ENCODE results near the gene CENPB.
A peak's percentile ranks its signal among the peaks of the same experiment; 100 is the strongest.

Gene CENPB

DNA sequence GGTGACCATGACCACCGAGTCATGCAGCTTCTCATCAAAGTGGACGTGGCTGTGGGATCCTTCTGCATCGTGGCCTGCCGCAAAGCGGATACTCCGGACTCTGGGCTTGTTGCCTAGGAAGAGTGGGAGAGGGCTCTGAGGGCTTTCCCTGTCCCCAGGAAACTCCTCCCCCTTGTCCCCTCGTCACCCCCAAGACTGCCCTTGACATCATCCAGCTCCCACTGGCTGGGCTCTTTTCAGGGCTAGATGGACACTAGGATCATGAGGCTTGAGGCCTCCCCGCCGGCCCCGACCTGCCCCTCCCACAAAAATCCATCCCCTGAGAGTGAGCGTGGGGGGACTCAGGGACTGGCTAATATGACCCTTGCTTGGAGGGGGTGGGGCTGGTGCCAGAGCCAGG is 28.0 kb downstream of the CENPB start:
- Histone ChIP-seq H3K27me3 (replicated peaks; ENCODE audit: control insufficient read depth, insufficient read depth, low read length, poor library complexity, severe bottlenecking) (no peaks in the 10 kb centered on the region), H3K27ac (ENCODE audit: insufficient read depth, low read length, poor library complexity, severe bottlenecking) (no peak overlapping the region), H3K4me1 (ENCODE audit: control insufficient read depth, insufficient read depth, low read length, poor library complexity, severe bottlenecking) (no peaks in the 10 kb centered on the region), H3K4me3 (ENCODE audit: insufficient read depth, low read depth, low read length, poor library complexity, severe bottlenecking) (no peak overlapping the region), H3K36me3 (ENCODE audit: control insufficient read depth, insufficient read depth, low read length) (no peaks in the 10 kb centered on the region), H3K9me3 (ENCODE audit: control insufficient read depth, low read length) (no peaks in the 10 kb centered on the region)
- no peak for DNase-seq

GRCh38 chr20:3757268-3757667 is 29.3 kb downstream of the CENPB start:
- H3K27ac ChIP-seq (ENCODE audit: insufficient read depth, low read length, poor library complexity, severe bottlenecking), result no peak overlapping the region
- H3K27me3 ChIP-seq (replicated peaks; ENCODE audit: control insufficient read depth, insufficient read depth, low read length, poor library complexity, severe bottlenecking), result no peaks in the 10 kb centered on the region
- no peaks in the 10 kb centered on the region for H3K4me1 ChIP-seq (ENCODE audit: control insufficient read depth, insufficient read depth, low read length, poor library complexity, severe bottlenecking)
- no peaks in the 10 kb centered on the region for H3K9me3 ChIP-seq (ENCODE audit: control insufficient read depth, low read length)
- H3K36me3 ChIP-seq (ENCODE audit: control insufficient read depth, insufficient read depth, low read length), result no peaks in the 10 kb centered on the region
- H3K4me3 ChIP-seq (ENCODE audit: insufficient read depth, low read depth, low read length, poor library complexity, severe bottlenecking), result no peak overlapping the region
- DNase-seq, result no peak

DNA sequence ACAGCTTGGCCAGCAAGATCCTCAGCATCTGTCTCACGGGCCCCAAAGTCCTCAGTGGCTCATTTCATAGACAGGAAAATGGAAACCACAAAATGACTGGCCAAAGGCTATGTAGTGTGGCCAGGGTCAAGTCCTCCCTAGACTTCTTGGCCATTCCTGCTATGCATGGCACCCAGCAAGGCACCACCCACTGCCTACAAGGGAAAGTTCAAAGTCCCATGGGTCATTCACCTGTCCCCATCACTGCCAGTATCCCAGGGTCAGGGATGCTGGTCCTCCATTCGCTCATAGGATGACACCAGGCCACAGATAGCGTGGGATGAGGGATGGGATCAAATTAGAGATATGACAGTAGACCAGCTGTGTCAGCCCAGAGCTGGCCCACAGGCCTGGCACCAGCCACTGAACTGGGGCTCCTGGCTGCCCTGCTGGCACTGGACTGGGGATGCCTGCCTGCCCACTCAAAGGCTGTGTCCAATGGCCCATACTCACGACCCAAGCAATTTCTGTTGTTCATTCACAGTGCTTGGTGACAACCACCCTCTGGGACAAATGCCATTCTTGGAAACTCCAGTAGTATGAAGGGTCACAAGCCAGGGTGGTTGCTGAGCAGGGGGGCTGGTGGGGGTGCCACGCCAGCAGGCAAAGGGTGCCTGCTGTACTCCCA is 30.6 kb downstream of the CENPB start:
- no peaks in the 10 kb centered on the region for H3K36me3 ChIP-seq (ENCODE audit: control insufficient read depth, insufficient read depth, low read length)
- no peak overlapping the region for H3K4me3 ChIP-seq (ENCODE audit: insufficient read depth, low read depth, low read length, poor library complexity, severe bottlenecking)
- H3K4me1 ChIP-seq (ENCODE audit: control insufficient read depth, insufficient read depth, low read length, poor library complexity, severe bottlenecking), result no peaks in the 10 kb centered on the region
- H3K9me3 ChIP-seq (ENCODE audit: control insufficient read depth, low read length), result no peaks in the 10 kb centered on the region
- no peaks in the 10 kb centered on the region for H3K27me3 ChIP-seq (replicated peaks; ENCODE audit: control insufficient read depth, insufficient read depth, low read length, poor library complexity, severe bottlenecking)
- DNase-seq, result no peak
- no peak overlapping the region for H3K27ac ChIP-seq (ENCODE audit: insufficient read depth, low read length, poor library complexity, severe bottlenecking)

DNA sequence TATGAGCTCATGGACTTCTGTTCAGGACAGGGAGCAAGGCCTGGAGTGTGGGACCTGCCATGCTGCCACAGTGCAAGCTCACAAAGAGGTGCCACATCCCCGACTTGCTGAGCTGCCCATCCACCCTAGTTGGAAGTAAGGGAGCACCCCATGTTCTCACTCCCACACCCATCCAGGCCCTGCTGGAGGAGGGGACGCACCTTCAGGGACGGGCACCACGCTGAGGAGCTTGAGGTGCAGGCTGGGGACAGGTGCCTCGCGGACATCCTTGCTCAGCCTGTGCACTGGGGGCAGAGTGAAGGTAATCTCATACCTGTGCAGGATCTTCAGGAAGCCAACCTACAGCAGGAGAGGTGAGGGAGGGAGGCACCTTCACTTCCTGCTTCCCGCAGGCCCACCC is 31.3 kb downstream of the CENPB start:
- Histone ChIP-seq H3K36me3 (ENCODE audit: control insufficient read depth, insufficient read depth, low read length) (no peaks in the 10 kb centered on the region), H3K9me3 (ENCODE audit: control insufficient read depth, low read length) (no peaks in the 10 kb centered on the region), H3K27ac (ENCODE audit: insufficient read depth, low read length, poor library complexity, severe bottlenecking) (no peak overlapping the region), H3K4me1 (ENCODE audit: control insufficient read depth, insufficient read depth, low read length, poor library complexity, severe bottlenecking) (no peaks in the 10 kb centered on the region), H3K4me3 (ENCODE audit: insufficient read depth, low read depth, low read length, poor library complexity, severe bottlenecking) (no peak overlapping the region), H3K27me3 (replicated peaks; ENCODE audit: control insufficient read depth, insufficient read depth, low read length, poor library complexity, severe bottlenecking) (no peaks in the 10 kb centered on the region)
- DNase-seq, result no peak

GRCh38 chr20:3754276-3754630 is 32.3 kb downstream of the CENPB start:
- H3K9me3 ChIP-seq (ENCODE audit: control insufficient read depth, low read length), result no peaks in the 10 kb centered on the region
- no peak for DNase-seq
- H3K27ac ChIP-seq (ENCODE audit: insufficient read depth, low read length, poor library complexity, severe bottlenecking), result no peak overlapping the region
- no peaks in the 10 kb centered on the region for H3K4me1 ChIP-seq (ENCODE audit: control insufficient read depth, insufficient read depth, low read length, poor library complexity, severe bottlenecking)
- no peaks in the 10 kb centered on the region for H3K27me3 ChIP-seq (replicated peaks; ENCODE audit: control insufficient read depth, insufficient read depth, low read length, poor library complexity, severe bottlenecking)
- no peak overlapping the region for H3K4me3 ChIP-seq (ENCODE audit: insufficient read depth, low read depth, low read length, poor library complexity, severe bottlenecking)
- H3K36me3 ChIP-seq (ENCODE audit: control insufficient read depth, insufficient read depth, low read length), result no peaks in the 10 kb centered on the region

DNA sequence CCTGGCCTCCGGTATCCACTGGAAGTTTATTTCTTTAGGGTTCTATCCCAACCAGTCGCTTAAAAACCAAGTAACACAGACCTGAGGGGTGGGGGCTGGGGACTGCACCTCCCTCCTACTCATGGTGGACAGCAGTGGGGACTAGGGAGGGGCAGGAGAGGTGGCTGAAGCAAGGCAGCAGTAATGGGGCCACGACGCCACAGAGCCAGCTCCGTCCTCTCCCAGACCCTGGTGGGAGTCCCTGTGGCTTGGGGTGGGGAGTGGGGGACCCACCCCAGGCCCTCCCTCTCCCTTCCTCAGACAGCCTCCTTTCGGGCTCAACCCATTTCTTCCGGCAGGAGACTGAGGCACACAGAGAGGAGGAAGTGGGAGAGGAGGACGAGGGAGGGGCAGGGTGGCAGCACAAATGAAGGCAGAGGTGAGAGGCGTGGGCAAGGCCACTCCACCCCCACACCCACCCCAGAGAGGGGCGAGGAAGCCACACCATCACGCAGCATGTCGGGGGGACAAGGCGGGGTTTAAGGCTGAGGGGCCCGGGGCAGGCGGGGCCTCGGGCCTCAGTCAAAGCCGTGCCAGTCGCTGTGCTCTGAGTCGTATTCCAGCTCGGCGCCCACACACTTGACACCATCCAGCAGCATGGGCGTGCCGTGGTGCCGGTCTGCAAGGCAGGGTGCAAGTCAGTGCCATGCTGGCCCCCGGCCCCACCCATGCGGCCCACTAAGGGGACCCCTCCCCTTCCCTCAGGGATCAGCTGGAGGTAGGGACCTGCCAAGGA is 32.9 kb downstream of the CENPB start:
- Histone ChIP-seq H3K27me3 (replicated peaks; ENCODE audit: control insufficient read depth, insufficient read depth, low read length, poor library complexity, severe bottlenecking) (no peaks in the 10 kb centered on the region), H3K27ac (ENCODE audit: insufficient read depth, low read length, poor library complexity, severe bottlenecking) (no peak overlapping the region), H3K36me3 (ENCODE audit: control insufficient read depth, insufficient read depth, low read length) (no peaks in the 10 kb centered on the region), H3K9me3 (ENCODE audit: control insufficient read depth, low read length) (no peaks in the 10 kb centered on the region), H3K4me3 (ENCODE audit: insufficient read depth, low read depth, low read length, poor library complexity, severe bottlenecking) (no peak overlapping the region), H3K4me1 (ENCODE audit: control insufficient read depth, insufficient read depth, low read length, poor library complexity, severe bottlenecking) (no peaks in the 10 kb centered on the region)
- no peak for DNase-seq

DNA sequence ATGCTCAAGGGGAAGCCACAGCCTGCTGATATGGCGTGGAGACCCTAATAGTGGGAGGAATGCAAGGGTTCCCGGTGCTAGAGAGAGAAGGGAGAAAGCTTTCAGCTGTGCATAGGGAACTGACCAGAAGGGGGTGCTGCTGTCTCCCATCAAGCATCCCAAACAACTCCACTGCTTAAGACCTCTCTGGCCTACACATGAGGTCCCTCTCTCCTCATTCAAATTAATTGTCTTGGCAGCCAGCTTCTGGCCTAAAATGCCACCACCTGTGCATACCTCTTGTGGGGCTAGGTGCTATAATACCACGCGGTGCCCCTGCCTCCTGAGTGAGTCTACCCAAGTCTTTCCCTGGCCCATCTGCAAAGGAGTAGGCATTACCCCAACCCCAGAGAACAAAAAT is 33.4 kb downstream of the CENPB start:
- H3K4me3 ChIP-seq (ENCODE audit: insufficient read depth, low read depth, low read length, poor library complexity, severe bottlenecking), result no peak overlapping the region
- H3K36me3 ChIP-seq (ENCODE audit: control insufficient read depth, insufficient read depth, low read length), result no peaks in the 10 kb centered on the region
- no peaks in the 10 kb centered on the region for H3K9me3 ChIP-seq (ENCODE audit: control insufficient read depth, low read length)
- no peaks in the 10 kb centered on the region for H3K27me3 ChIP-seq (replicated peaks; ENCODE audit: control insufficient read depth, insufficient read depth, low read length, poor library complexity, severe bottlenecking)
- H3K4me1 ChIP-seq (ENCODE audit: control insufficient read depth, insufficient read depth, low read length, poor library complexity, severe bottlenecking), result no peaks in the 10 kb centered on the region
- no peak overlapping the region for H3K27ac ChIP-seq (ENCODE audit: insufficient read depth, low read length, poor library complexity, severe bottlenecking)
- DNase-seq, result peak in 2 of 3 donors; percentile 25 to 52

- no peak for DNase-seq
- Histone ChIP-seq H3K27me3 (replicated peaks; ENCODE audit: control insufficient read depth, insufficient read depth, low read length, poor library complexity, severe bottlenecking) (no peaks in the 10 kb centered on the region), H3K4me1 (ENCODE audit: control insufficient read depth, insufficient read depth, low read length, poor library complexity, severe bottlenecking) (no peaks in the 10 kb centered on the region), H3K9me3 (ENCODE audit: control insufficient read depth, low read length) (no peaks in the 10 kb centered on the region), H3K27ac (ENCODE audit: insufficient read depth, low read length, poor library complexity, severe bottlenecking) (no peak overlapping the region), H3K4me3 (ENCODE audit: insufficient read depth, low read depth, low read length, poor library complexity, severe bottlenecking) (peak overlapping the region; percentile 35), H3K36me3 (ENCODE audit: control insufficient read depth, insufficient read depth, low read length) (no peaks in the 10 kb centered on the region)
These were observed 34.2 kb downstream of the CENPB start for GRCh38 chr20:3752386-3752759.

- Histone ChIP-seq H3K27ac (ENCODE audit: insufficient read depth, low read length, poor library complexity, severe bottlenecking) (no peak overlapping the region), H3K4me1 (ENCODE audit: control insufficient read depth, insufficient read depth, low read length, poor library complexity, severe bottlenecking) (no peaks in the 10 kb centered on the region), H3K27me3 (replicated peaks; ENCODE audit: control insufficient read depth, insufficient read depth, low read length, poor library complexity, severe bottlenecking) (no peaks in the 10 kb centered on the region), H3K9me3 (ENCODE audit: control insufficient read depth, low read length) (no peaks in the 10 kb centered on the region), H3K36me3 (ENCODE audit: control insufficient read depth, insufficient read depth, low read length) (no peaks in the 10 kb centered on the region), H3K4me3 (ENCODE audit: insufficient read depth, low read depth, low read length, poor library complexity, severe bottlenecking) (peak overlapping the region; percentile 35)
- DNase-seq, result peak; percentile 26 to 58 (median 31)
These were observed 34.7 kb downstream of the CENPB start for GRCh38 chr20:3751675-3752385.

- DNase-seq, result no peak
- no peaks in the 10 kb centered on the region for H3K9me3 ChIP-seq (ENCODE audit: control insufficient read depth, low read length)
- no peak overlapping the region for H3K4me3 ChIP-seq (ENCODE audit: insufficient read depth, low read depth, low read length, poor library complexity, severe bottlenecking)
- H3K36me3 ChIP-seq (ENCODE audit: control insufficient read depth, insufficient read depth, low read length), result no peaks in the 10 kb centered on the region
- no peak overlapping the region for H3K27ac ChIP-seq (ENCODE audit: insufficient read depth, low read length, poor library complexity, severe bottlenecking)
- H3K27me3 ChIP-seq (replicated peaks; ENCODE audit: control insufficient read depth, insufficient read depth, low read length, poor library complexity, severe bottlenecking), result no peaks in the 10 kb centered on the region
- no peaks in the 10 kb centered on the region for H3K4me1 ChIP-seq (ENCODE audit: control insufficient read depth, insufficient read depth, low read length, poor library complexity, severe bottlenecking)
These were observed 35.2 kb downstream of the CENPB start for GRCh38 chr20:3751305-3751674.
